ENCODE measurements around the gene CGNL1. TPM values are rescaled to one million over a fixed set of nuclear protein-coding genes. Genes with fewer than 3 reads are reported as not detected.

The CGNL1 gene
- total and polyA plus RNA-seq, 8 donors, result 0.29 to 36.2 (median 19.5) TPM

- peaks cover 19 to 66% (median 34%) of the 10 kb centered on the region in 4 donors for H3K4me1 ChIP-seq
- TF ChIP-seq POLR2AphosphoS5 (IDR thresholded peaks at IDR 0.05), result peak in 2 of 3 donors; percentile 9 to 11
- TF ChIP-seq EP300 (IDR thresholded peaks at IDR 0.05), result no peak
- no peak overlapping the region for H3K4me3 ChIP-seq
- no peaks in the 10 kb centered on the region for H3K36me3 ChIP-seq
- peak; percentile 83 to 84 for DNase-seq
- H3K27ac ChIP-seq, result peak overlapping the region; percentile 59 to 93 (median 70)
- intact Hi-C loops (cut with DNase I; ENCODE audit: low total_unique reads), result no loop called here
- no peaks in the 10 kb centered on the region for H3K9me3 ChIP-seq
- H3K27me3 ChIP-seq, result no peaks in the 10 kb centered on the region
- 32 to 49% (median 35%) methylated on average over 9 of the region's 9 CpGs for WGBS, 5 donors
These were observed 134.3 kb downstream of the CGNL1 start for GRCh38 chr15:57510647-57511046.

- no peak overlapping the region for H3K27ac ChIP-seq
- 67 to 76% (median 72%) methylated on average over 22 of the region's 22 CpGs for whole genome bisulfite sequencing, 5 donors
- intact Hi-C loops (cut with DNase I; ENCODE audit: low total_unique reads), result no loop called here
These were observed 140.2 kb downstream of the CGNL1 start for GRCh38 chr15:57516327-57517029.

GRCh38 chr15:57517030-57517671, 140.8 kb downstream of the CGNL1 start:
- DNase-seq, result no peak
- WGBS, 5 donors, result 82 to 91% (median 83%) methylated on average over 6 of the region's 6 CpGs
- no peak overlapping the region for H3K27ac ChIP-seq
- H3K9me3 ChIP-seq, result no peaks in the 10 kb centered on the region
- no peaks in the 10 kb centered on the region for H3K27me3 ChIP-seq
- H3K4me1 ChIP-seq, result peaks cover 0 to 17% (median 13%) of the 10 kb centered on the region in 4 donors
- TF ChIP-seq CTCF (IDR thresholded peaks at IDR 0.05), result no peak
- TF ChIP-seq EP300 (IDR thresholded peaks at IDR 0.05), result no peak
- TF ChIP-seq POLR2AphosphoS5 (IDR thresholded peaks at IDR 0.05), result no peak
- TF ChIP-seq POLR2A (IDR thresholded peaks at IDR 0.05), result no peak
- intact Hi-C loops (cut with DNase I; ENCODE audit: low total_unique reads), result no loop called here
- peaks cover 3 to 26% (median 20%) of the 10 kb centered on the region in 4 donors for H3K36me3 ChIP-seq
- no peak overlapping the region for H3K4me3 ChIP-seq

More at GRCh38 chr15:57516327-57517029, 140.2 kb downstream of the CGNL1 start:
- peaks cover 0 to 15% (median 7%) of the 10 kb centered on the region in 4 donors for H3K4me1 ChIP-seq
- no peak for TF ChIP-seq POLR2A (IDR thresholded peaks at IDR 0.05)
- TF ChIP-seq EP300 (IDR thresholded peaks at IDR 0.05), result no peak
- no peak for TF ChIP-seq POLR2AphosphoS5 (IDR thresholded peaks at IDR 0.05)
- no peak for TF ChIP-seq CTCF (IDR thresholded peaks at IDR 0.05)
- DNase-seq, result no peak
- no peak overlapping the region for H3K4me3 ChIP-seq
- no peaks in the 10 kb centered on the region for H3K27me3 ChIP-seq
- no peaks in the 10 kb centered on the region for H3K9me3 ChIP-seq
- peaks cover 3 to 26% (median 20%) of the 10 kb centered on the region in 4 donors for H3K36me3 ChIP-seq

GRCh38 chr15:57518779-57519405, 142.6 kb downstream of the CGNL1 start:
- Histone ChIP-seq H3K36me3 (peaks cover 3 to 26% (median 20%) of the 10 kb centered on the region in 4 donors), H3K4me3 (no peak overlapping the region), H3K27me3 (no peaks in the 10 kb centered on the region), H3K9me3 (no peaks in the 10 kb centered on the region), H3K27ac (no peak overlapping the region), H3K4me1 (peaks cover under 1 to 29% (median 20%) of the 10 kb centered on the region in 4 donors)
- 71 to 84% (median 81%) methylated on average over 13 of the region's 13 CpGs for WGBS, 5 donors
- no peak for DNase-seq
- intact Hi-C loops (cut with DNase I; ENCODE audit: low total_unique reads), result no loop called here
- TF ChIP-seq CTCF (IDR thresholded peaks at IDR 0.05) (no peak), EP300 (IDR thresholded peaks at IDR 0.05) (no peak), POLR2A (IDR thresholded peaks at IDR 0.05) (no peak), POLR2AphosphoS5 (IDR thresholded peaks at IDR 0.05) (no peak)
